Keratinocyte (primary cell): ENCODE results near the gene C1QTNF7. TPM values are rescaled to one million over a fixed set of nuclear protein-coding genes. Genes with fewer than 3 reads are reported as not detected.

Source experiments
- DNase-seq: peaks from one replicate; pipeline ENCODE4 v3.0.0-alpha.2; 2011; ENCODE audit warnings: low read depth, missing footprints, low spot score
- FAIRE-seq: peaks from 2 replicates; lab custom pipeline; 2011; peaks lifted over from hg19 to GRCh38; lab: Jason Lieb, UNC
- H2AFZ ChIP-seq: 2 replicates; pipeline ENCODE4 v1.6.0; 2012; ENCODE audit warnings: low read length, control low read depth, inconsistent platforms; ENCODE audit not compliant: control insufficient read depth
- H3K27ac ChIP-seq: 2 replicates; pipeline ENCODE4 v1.5.1; 2011; ENCODE audit warnings: low read length; ENCODE audit not compliant: control insufficient read depth, insufficient read depth
- H3K27me3 ChIP-seq: 3 replicates; pipeline ENCODE4 v1.6.0; 2011; ENCODE audit warnings: low read length; ENCODE audit not compliant: control insufficient read depth, insufficient read depth; ENCODE audit errors: extremely low read depth
- H3K36me3 ChIP-seq, 2 experiments: 2 replicates in 1 of 2; 3 replicates in 1 of 2; pipeline ENCODE4 v1.5.1; 2011; ENCODE audit warnings: low read length in 2 of 2, mild to moderate bottlenecking in 1 of 2; ENCODE audit not compliant: control insufficient read depth in 2 of 2, insufficient read depth in 2 of 2; ENCODE audit errors: extremely low read depth in 1 of 2
- H3K4me1 ChIP-seq: 3 replicates; pipeline ENCODE4 v1.5.1; 2011; ENCODE audit warnings: low read length; ENCODE audit not compliant: control insufficient read depth, insufficient read depth; ENCODE audit errors: extremely low read depth
- H3K4me2 ChIP-seq: 3 replicates; pipeline ENCODE4 v1.6.0; 2011; ENCODE audit warnings: low read depth, low read length; ENCODE audit not compliant: control insufficient read depth, insufficient read depth; ENCODE audit errors: extremely low read depth
- H3K4me3 ChIP-seq, 3 experiments: fragments of 200-600 bp in 1 of 3; sonication (generic) in 1 of 3; 2 replicates in 2 of 3; 3 replicates in 1 of 3; pipeline ENCODE4 v1.5.1; 2011 to 2016; ENCODE audit warnings: low read length in 3 of 3, mild to moderate bottlenecking in 3 of 3, control low read depth in 2 of 3, inconsistent platforms in 1 of 3, low read depth in 1 of 3, mixed read lengths in 1 of 3, mixed run types in 1 of 3, moderate library complexity in 1 of 3; ENCODE audit not compliant: control insufficient read depth in 2 of 3, insufficient read depth in 2 of 3; ENCODE audit errors: extremely low read depth in 1 of 3
- H3K79me2 ChIP-seq: 2 replicates; pipeline ENCODE4 v1.6.0; 2012; ENCODE audit warnings: low read length; ENCODE audit not compliant: control insufficient read depth, insufficient read depth
- H3K9ac ChIP-seq: 3 replicates; pipeline ENCODE4 v1.6.0; 2011; ENCODE audit warnings: low read length; ENCODE audit not compliant: control insufficient read depth, insufficient read depth; ENCODE audit errors: extremely low read depth
- H3K9me1 ChIP-seq: 3 replicates; pipeline ENCODE4 v1.6.0; 2011; ENCODE audit warnings: low read length; ENCODE audit not compliant: control insufficient read depth, insufficient read depth; ENCODE audit errors: extremely low read depth
- H3K9me3 ChIP-seq: 2 replicates; pipeline ENCODE4 v1.5.1; 2012; ENCODE audit warnings: low read depth, low read length; ENCODE audit not compliant: control insufficient read depth
- H4K20me1 ChIP-seq: 3 replicates; pipeline ENCODE4 v1.6.0; 2011; ENCODE audit warnings: low read length; ENCODE audit not compliant: control insufficient read depth, insufficient read depth; ENCODE audit errors: extremely low read depth
- CTCF ChIP-seq, 3 experiments: IDR thresholded peaks in 1 of 3; conservative IDR thresholded peaks in 1 of 3; optimal IDR thresholded peaks in 1 of 3; 2 replicates in 2 of 3; 3 replicates in 1 of 3; pipeline versions ENCODE3 to v1.5.1; 2011; ENCODE audit warnings: low read length in 3 of 3, mild to moderate bottlenecking in 3 of 3, moderate library complexity in 2 of 3, control low read depth in 1 of 3, inconsistent platforms in 1 of 3; ENCODE audit not compliant: insufficient read depth in 2 of 3; ENCODE audit errors: extremely low read depth in 1 of 3
- EZH2 ChIP-seq: IDR thresholded peaks from one replicate; pipeline ENCODE4 v1.6.1; 2012; ENCODE audit warnings: inconsistent platforms, mild to moderate bottlenecking, low read length, moderate library complexity
- dilution Hi-C: fragments of 300-500 bp; cut with MboI; formaldehyde crosslinking; loops from one replicate; pipeline ENCODE4 v1.7.0; 2020; ENCODE audit warnings: low sequenced_read_pairs; ENCODE audit not compliant: extremely low pct_ligation_motif_present
- polyA plus RNA-seq, 5 experiments: library from polyadenylated mRNA; depleted of rRNA in 3 of 5; stranded (reverse) in 3 of 5; stranded (forward) in 1 of 5; unstranded in 1 of 5; fragments of >200 nt; gene quantifications; 1 replicate in 1 of 5; 2 replicates in 3 of 5; 3 replicates in 1 of 5; pipeline versions ENCODE4 v1.2.1 to v1.2.3, GENCODE V29; 2011 to 2012; ENCODE audit warnings: missing spikeins in 2 of 5, low read depth in 1 of 5, low replicate concordance in 1 of 5

The C1QTNF7 gene
- polyA plus RNA-seq, 1 donor (not counting 4 experiments of a cell fraction or from before 2014, with no cell fraction given): not detected

GRCh38 chr4:15417233-15417660 lies 10.6 kb upstream of the C1QTNF7 start:
- H3K79me2 ChIP-seq: no peaks in the 10 kb centered on the region
- H2AFZ ChIP-seq: no peak overlapping the region
- no peaks in the 10 kb centered on the region for H3K27me3 ChIP-seq
- H3K4me1 ChIP-seq: no peaks in the 10 kb centered on the region
- no peaks in the 10 kb centered on the region for H3K9me3 ChIP-seq
- TF ChIP-seq EZH2: no peak
- TF ChIP-seq CTCF (optimal IDR thresholded peaks at IDR 0.05 in 1 of 3, IDR thresholded peaks at IDR 0.05 in 1 of 3, conservative IDR thresholded peaks at IDR 0.05 in 1 of 3; ENCODE audit: extremely low read depth in 1 of 3, insufficient read depth in 2 of 3, low read length in 3 of 3): no peak
- H3K4me2 ChIP-seq: no peak overlapping the region
- dilution Hi-C loops: no loop called here
- FAIRE-seq: no peak
- no peak for DNase-seq
- H3K9ac ChIP-seq: no peak overlapping the region
- no peak overlapping the region for H3K4me3 ChIP-seq
- H3K9me1 ChIP-seq: no peaks in the 10 kb centered on the region
- H4K20me1 ChIP-seq: no peaks in the 10 kb centered on the region
- H3K27ac ChIP-seq: no peak overlapping the region
- no peaks in the 10 kb centered on the region for H3K36me3 ChIP-seq

- TF ChIP-seq EZH2: no peak
- TF ChIP-seq CTCF (optimal IDR thresholded peaks at IDR 0.05 in 1 of 3, IDR thresholded peaks at IDR 0.05 in 1 of 3, conservative IDR thresholded peaks at IDR 0.05 in 1 of 3; ENCODE audit: extremely low read depth in 1 of 3, insufficient read depth in 2 of 3, low read length in 3 of 3): no peak
- no peak for FAIRE-seq
- Histone ChIP-seq H2AFZ (no peak overlapping the region), H3K9ac (no peak overlapping the region), H3K27ac (no peak overlapping the region), H3K4me1 (no peaks in the 10 kb centered on the region), H3K4me2 (no peak overlapping the region), H3K9me1 (no peaks in the 10 kb centered on the region), H3K4me3 (no peak overlapping the region), H3K27me3 (no peaks in the 10 kb centered on the region), H4K20me1 (no peaks in the 10 kb centered on the region), H3K9me3 (no peaks in the 10 kb centered on the region), H3K36me3 (no peaks in the 10 kb centered on the region), H3K79me2 (no peaks in the 10 kb centered on the region)
- dilution Hi-C loops: no loop called here
- DNase-seq: no peak
Measured at GRCh38 chr4:15418956-15419355, 8.9 kb upstream of the C1QTNF7 start.
